A673 (cell line): ENCODE measurements around the gene IQGAP3.

Experiments
- CTCF ChIP-seq: fragments of 300-800, 200-600 bp; sonication (generic); conservative IDR thresholded peaks from 2 replicates; pipeline ENCODE4 v1.5.1; 2017; ENCODE audit warnings: low read depth, mild to moderate bottlenecking, antibody characterized with exemption, low read length, moderate library complexity, mixed read lengths
- EZH2 ChIP-seq: fragments of 200-600 bp; sonication (generic); IDR thresholded peaks from 2 replicates; pipeline ENCODE4 v1.6.1; 2017; ENCODE audit warnings: borderline replicate concordance, low read depth, mild to moderate bottlenecking, mixed read lengths, antibody characterized with exemption, low read length; ENCODE audit not compliant: poor library complexity, severe bottlenecking

- no peak for TF ChIP-seq CTCF
- no peak for TF ChIP-seq EZH2
Measured at GRCh38 chr1:156493742-156494141, 78.6 kb downstream of the IQGAP3 start.
